Measurements from ENCODE around the gene PCIF1. TPM values are rescaled to one million over a fixed set of nuclear protein-coding genes. Genes with fewer than 3 reads are reported as not detected.

The PCIF1 gene
- total and polyA plus RNA-seq, 9 of the 15 experiments (the other 6 are each of a cell fraction or from before 2014, with no cell fraction given): 5.8 to 29.4 (median 11.3) TPM

DNA sequence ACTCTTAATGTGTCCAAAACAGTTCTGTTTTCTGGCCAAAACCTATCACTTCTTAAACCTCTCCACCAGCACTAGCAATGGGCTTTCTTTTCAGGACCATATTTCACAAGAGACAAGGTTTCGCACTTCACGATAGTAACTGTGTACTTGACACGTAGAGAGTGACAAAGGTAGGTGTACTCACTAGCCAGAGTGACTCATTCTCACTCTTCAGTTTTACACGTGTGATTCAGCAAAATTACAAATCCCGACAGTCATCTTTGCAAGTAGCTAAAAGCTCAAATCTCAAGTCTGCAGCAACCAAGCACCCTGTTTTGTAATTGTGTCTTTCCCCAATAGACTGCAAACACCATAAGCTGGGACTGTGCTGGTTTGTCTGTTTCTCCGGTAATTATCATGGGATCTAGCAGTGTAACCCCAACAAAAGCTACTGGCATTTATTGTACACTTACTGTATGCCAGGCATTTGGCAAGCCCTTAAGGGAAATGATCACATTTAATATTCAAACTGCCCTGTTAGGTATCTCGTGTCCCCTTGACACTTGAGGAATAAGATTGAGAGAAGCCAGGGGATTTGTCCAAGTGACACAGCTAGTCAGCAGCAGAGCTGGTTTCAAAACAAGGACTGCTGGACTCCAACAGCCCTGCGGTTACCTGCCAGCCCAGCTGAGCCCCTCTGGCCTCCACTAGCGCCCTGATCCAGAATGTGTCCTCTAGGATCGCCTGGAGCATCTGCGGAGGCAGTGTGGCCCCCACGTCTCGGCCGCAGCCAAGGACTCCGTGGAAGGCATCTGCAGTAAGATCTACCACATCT lies 9.9 kb downstream of the PCIF1 start (continued):
- no peak for TF ChIP-seq ZNF449 (CRISPR knock-in tag; IDR thresholded peaks at IDR 0.05)
- no peak for TF ChIP-seq MTA2 (IDR thresholded peaks at IDR 0.05; ENCODE audit: low read depth)
- no peak for TF ChIP-seq ZNF146 (CRISPR knock-in tag; IDR thresholded peaks at IDR 0.05; ENCODE audit: unreplicated experiment)
- TF ChIP-seq RBM39 (optimal IDR thresholded peaks at IDR 0.05; ENCODE audit: low read depth, low read length): no peak
- TF ChIP-seq ARID1B (IDR thresholded peaks at IDR 0.05): peak; percentile 85
- TF ChIP-seq DNMT1 (IDR thresholded peaks at IDR 0.05): no peak
- TF ChIP-seq, protein P1, sequence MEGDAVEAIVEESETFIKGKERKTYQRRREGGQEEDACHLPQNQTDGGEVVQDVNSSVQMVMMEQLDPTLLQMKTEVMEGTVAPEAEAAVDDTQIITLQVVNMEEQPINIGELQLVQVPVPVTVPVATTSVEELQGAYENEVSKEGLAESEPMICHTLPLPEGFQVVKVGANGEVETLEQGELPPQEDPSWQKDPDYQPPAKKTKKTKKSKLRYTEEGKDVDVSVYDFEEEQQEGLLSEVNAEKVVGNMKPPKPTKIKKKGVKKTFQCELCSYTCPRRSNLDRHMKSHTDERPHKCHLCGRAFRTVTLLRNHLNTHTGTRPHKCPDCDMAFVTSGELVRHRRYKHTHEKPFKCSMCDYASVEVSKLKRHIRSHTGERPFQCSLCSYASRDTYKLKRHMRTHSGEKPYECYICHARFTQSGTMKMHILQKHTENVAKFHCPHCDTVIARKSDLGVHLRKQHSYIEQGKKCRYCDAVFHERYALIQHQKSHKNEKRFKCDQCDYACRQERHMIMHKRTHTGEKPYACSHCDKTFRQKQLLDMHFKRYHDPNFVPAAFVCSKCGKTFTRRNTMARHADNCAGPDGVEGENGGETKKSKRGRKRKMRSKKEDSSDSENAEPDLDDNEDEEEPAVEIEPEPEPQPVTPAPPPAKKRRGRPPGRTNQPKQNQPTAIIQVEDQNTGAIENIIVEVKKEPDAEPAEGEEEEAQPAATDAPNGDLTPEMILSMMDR (IDR thresholded peaks at IDR 0.05 in 2 of 3, conservative IDR thresholded peaks at IDR 0.05 in 1 of 3; ENCODE audit: insufficient read depth in 2 of 3, low read depth in 1 of 3, low read length in 3 of 3): no peak
- no peak for TF ChIP-seq MCM5 (IDR thresholded peaks at IDR 0.05; ENCODE audit: low read depth)
- TF ChIP-seq ZFP36 (IDR thresholded peaks at IDR 0.05; ENCODE audit: low read depth, low read length, partially characterized antibody): no peak
- no peak for TF ChIP-seq TAF1 (IDR thresholded peaks at IDR 0.05; ENCODE audit: control insufficient read depth, extremely low read depth, insufficient read depth, low read length, severe bottlenecking)
- no peak for TF ChIP-seq BCL6 (CRISPR knock-in tag; IDR thresholded peaks at IDR 0.05)
- no peak for TF ChIP-seq BMI1 (IDR thresholded peaks at IDR 0.05; ENCODE audit: low read length)
- no peak for TF ChIP-seq SMC3 (conservative IDR thresholded peaks at IDR 0.05; ENCODE audit: insufficient read depth, low read depth, low read length)
- TF ChIP-seq ILF3 (IDR thresholded peaks at IDR 0.05; ENCODE audit: borderline replicate concordance): no peak
- TF ChIP-seq GATAD2A (IDR thresholded peaks at IDR 0.05): no peak
- no peak for TF ChIP-seq CEBPG (CRISPR knock-in tag; IDR thresholded peaks at IDR 0.05)
- peak in 1 of 2 experiments; percentile 49; a peak in 2 of 4 replicates for TF ChIP-seq CEBPG (tag; conservative IDR thresholded peaks at IDR 0.05 in 1 of 2, IDR thresholded peaks at IDR 0.05 in 1 of 2)
- peak; percentile 53; the same call in 1 of the 2 replicates for TF ChIP-seq LEF1 (IDR thresholded peaks at IDR 0.05)
- TF ChIP-seq TARDBP (IDR thresholded peaks at IDR 0.05): no peak
- no peak for TF ChIP-seq CCNT2 (IDR thresholded peaks at IDR 0.05; ENCODE audit: borderline replicate concordance, extremely low read depth, insufficient read length, low read depth, low read length)
- peak; percentile 98 for TF ChIP-seq NFE2 (IDR thresholded peaks at IDR 0.05; ENCODE audit: low read depth)
- no peak for TF ChIP-seq MTA3 (IDR thresholded peaks at IDR 0.05; ENCODE audit: borderline replicate concordance)
- no peak for TF ChIP-seq NR2C2 (CRISPR knock-in tag; IDR thresholded peaks at IDR 0.05)
- peak; percentile 14; the same call in 1 of the 2 replicates for TF ChIP-seq NR2C2 (tag; IDR thresholded peaks at IDR 0.05)
- TF ChIP-seq MYNN (IDR thresholded peaks at IDR 0.05): peak; percentile 59; the same call in 1 of the 2 replicates
- TF ChIP-seq MYNN (CRISPR knock-in tag; IDR thresholded peaks at IDR 0.05): no peak
- no peak for TF ChIP-seq SPI1 (IDR thresholded peaks at IDR 0.05; ENCODE audit: borderline replicate concordance, low read depth, low read length)
- no peak for TF ChIP-seq ZNF75A (CRISPR knock-in tag; IDR thresholded peaks at IDR 0.05)
- no peak for TF ChIP-seq DLX4 (CRISPR knock-in tag; IDR thresholded peaks at IDR 0.05)

Data from K562 (cell line).